Suprapubic skin (tissue), 3 donors: ENCODE data around the gene ARHGEF11.

Source experiments
- POLR2A ChIP-seq, 2 donors: fragments of 450-650 bp; IDR thresholded peaks; one replicate each; pipeline ENCODE4 v1.6.1; 2017; ENCODE audit warnings: antibody characterized with exemption in 2 of 2, mild to moderate bottlenecking in 2 of 2, moderate library complexity in 2 of 2
- TF ChIP-seq, protein P1 (sequence below), 2 donors: fragments of 200-600 bp in 1 of 2; fragments of 450-650 bp in 1 of 2; sonication (generic) in 1 of 2; IDR thresholded peaks; one replicate each; pipeline ENCODE4 v1.5.1; 2016 to 2019; ENCODE audit warnings: antibody characterized with exemption in 2 of 2, mild to moderate bottlenecking in 1 of 2, moderate library complexity in 1 of 2

DNA sequence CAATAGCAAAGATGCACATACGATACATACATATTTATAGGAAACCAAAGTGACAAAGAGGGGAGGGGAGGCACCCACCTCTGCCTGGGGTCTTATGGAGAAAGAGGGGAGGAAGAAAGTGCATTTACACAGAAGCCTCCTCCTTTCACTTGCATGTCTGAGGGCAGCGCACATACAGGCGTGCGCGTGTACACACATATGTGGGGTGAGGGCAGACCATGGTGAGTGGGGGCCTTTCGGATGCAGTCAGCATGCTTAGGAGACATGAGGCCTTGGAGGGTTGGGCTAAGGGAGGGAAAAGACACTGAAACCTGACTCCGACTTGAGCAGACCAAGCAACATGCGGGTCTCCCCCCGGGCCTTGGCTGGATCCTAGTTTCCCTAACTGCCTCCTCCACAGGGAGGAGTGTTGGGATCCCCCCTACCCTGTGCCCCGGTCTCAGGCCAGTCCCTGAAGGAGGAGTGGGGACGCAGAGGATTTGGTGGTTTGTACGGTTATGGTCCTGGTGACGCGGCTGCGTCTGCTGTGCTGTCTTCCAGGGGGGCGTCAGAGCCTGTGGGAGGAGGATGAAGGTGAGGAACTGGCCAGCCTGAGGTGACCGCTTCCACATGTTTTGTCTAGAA, 109.9 kb downstream of the ARHGEF11 start:
- TF ChIP-seq POLR2A (IDR thresholded peaks at IDR 0.05) = no peak
- TF ChIP-seq, protein P1, sequence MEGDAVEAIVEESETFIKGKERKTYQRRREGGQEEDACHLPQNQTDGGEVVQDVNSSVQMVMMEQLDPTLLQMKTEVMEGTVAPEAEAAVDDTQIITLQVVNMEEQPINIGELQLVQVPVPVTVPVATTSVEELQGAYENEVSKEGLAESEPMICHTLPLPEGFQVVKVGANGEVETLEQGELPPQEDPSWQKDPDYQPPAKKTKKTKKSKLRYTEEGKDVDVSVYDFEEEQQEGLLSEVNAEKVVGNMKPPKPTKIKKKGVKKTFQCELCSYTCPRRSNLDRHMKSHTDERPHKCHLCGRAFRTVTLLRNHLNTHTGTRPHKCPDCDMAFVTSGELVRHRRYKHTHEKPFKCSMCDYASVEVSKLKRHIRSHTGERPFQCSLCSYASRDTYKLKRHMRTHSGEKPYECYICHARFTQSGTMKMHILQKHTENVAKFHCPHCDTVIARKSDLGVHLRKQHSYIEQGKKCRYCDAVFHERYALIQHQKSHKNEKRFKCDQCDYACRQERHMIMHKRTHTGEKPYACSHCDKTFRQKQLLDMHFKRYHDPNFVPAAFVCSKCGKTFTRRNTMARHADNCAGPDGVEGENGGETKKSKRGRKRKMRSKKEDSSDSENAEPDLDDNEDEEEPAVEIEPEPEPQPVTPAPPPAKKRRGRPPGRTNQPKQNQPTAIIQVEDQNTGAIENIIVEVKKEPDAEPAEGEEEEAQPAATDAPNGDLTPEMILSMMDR (IDR thresholded peaks at IDR 0.05) = no peak
